HEK293 (cell line): ENCODE measurements around the gene GPRIN2.
A peak's percentile ranks its signal among the peaks of the same experiment; 100 is the strongest.

Experiments used
- HOXD13 ChIP-seq: sonication (generic); formaldehyde crosslinking; IDR thresholded peaks from 2 replicates; pipeline ENCODE4 v1.8.0; 2022; ENCODE audit warnings: missing genetic modification reagents, borderline replicate concordance
- KLF7 ChIP-seq: fragments of 450-650 bp; formaldehyde crosslinking; IDR thresholded peaks from 2 replicates; pipeline ENCODE4 v1.5.1; 2016; ENCODE audit warnings: missing biosample characterization, missing genetic modification characterization, borderline replicate concordance
- OSR2 ChIP-seq: fragments of 450-650 bp; formaldehyde crosslinking; IDR thresholded peaks from 2 replicates; pipeline ENCODE4 v1.5.1; 2016; ENCODE audit warnings: missing biosample characterization, missing genetic modification characterization
- PRDM1 ChIP-seq: fragments of 450-650 bp; formaldehyde crosslinking; IDR thresholded peaks from 2 replicates; pipeline ENCODE4; 2016; ENCODE audit warnings: missing biosample characterization, missing genetic modification characterization
- RBAK ChIP-seq: fragments of 450-650 bp; formaldehyde crosslinking; IDR thresholded peaks from 2 replicates; pipeline ENCODE4 v1.5.1; 2016; ENCODE audit warnings: missing biosample characterization, missing genetic modification characterization
- SETDB1 ChIP-seq: IDR thresholded peaks from one replicate; pipeline ENCODE4 v1.6.1; 2017; ENCODE audit warnings: mild to moderate bottlenecking, low read length, moderate library complexity, mixed read lengths; ENCODE audit not compliant: insufficient read length
- TSHZ1 ChIP-seq: fragments of 450-650 bp; formaldehyde crosslinking; IDR thresholded peaks from 2 replicates; pipeline ENCODE4 v1.5.1; 2016; ENCODE audit warnings: missing biosample characterization, missing genetic modification characterization, borderline replicate concordance
- ZBTB1 ChIP-seq: fragments of 450-650 bp; formaldehyde crosslinking; IDR thresholded peaks from 2 replicates; pipeline ENCODE4 v1.5.1; 2016; ENCODE audit warnings: missing biosample characterization, missing genetic modification characterization
- ZBTB7A ChIP-seq: fragments of 450-650 bp; formaldehyde crosslinking; IDR thresholded peaks from 2 replicates; pipeline ENCODE4 v1.5.1; 2016; ENCODE audit warnings: low read depth, missing biosample characterization, missing genetic modification characterization
- ZBTB8A ChIP-seq: fragments of 450-650 bp; formaldehyde crosslinking; IDR thresholded peaks from 2 replicates; pipeline ENCODE4 v1.5.1; 2016; ENCODE audit warnings: missing biosample characterization, missing genetic modification characterization
- ZFP3 ChIP-seq: fragments of 450-650 bp; formaldehyde crosslinking; IDR thresholded peaks from 2 replicates; pipeline ENCODE4 v1.5.1; 2016; ENCODE audit warnings: low read depth, missing biosample characterization, missing genetic modification characterization
- ZFP69B ChIP-seq: fragments of 450-650 bp; formaldehyde crosslinking; IDR thresholded peaks from 2 replicates; pipeline ENCODE4 v1.5.1; 2016; ENCODE audit warnings: missing biosample characterization, missing genetic modification characterization
- ZNF114 ChIP-seq: fragments of 450-650 bp; formaldehyde crosslinking; IDR thresholded peaks from 2 replicates; pipeline ENCODE4 v1.5.0; 2017; ENCODE audit warnings: missing biosample characterization, missing genetic modification characterization
- ZNF140 ChIP-seq: fragments of 450-650 bp; formaldehyde crosslinking; IDR thresholded peaks from 2 replicates; pipeline ENCODE4 v1.5.1; 2016; ENCODE audit warnings: missing biosample characterization, missing genetic modification characterization
- ZNF16 ChIP-seq: fragments of 450-650 bp; formaldehyde crosslinking; IDR thresholded peaks from 2 replicates; pipeline ENCODE4 v1.5.1; 2016; ENCODE audit warnings: low read depth, missing biosample characterization, missing genetic modification characterization
- ZNF169 ChIP-seq: fragments of 450-650 bp; formaldehyde crosslinking; IDR thresholded peaks from 2 replicates; pipeline ENCODE4 v1.5.1; 2016; ENCODE audit warnings: missing biosample characterization, missing genetic modification characterization
- ZNF2 ChIP-seq: fragments of 450-650 bp; formaldehyde crosslinking; IDR thresholded peaks from 2 replicates; pipeline ENCODE4 v1.5.1; 2016; ENCODE audit warnings: missing biosample characterization, missing genetic modification characterization
- ZNF302 ChIP-seq: fragments of 450-650 bp; formaldehyde crosslinking; IDR thresholded peaks from 2 replicates; pipeline ENCODE4 v1.5.1; 2016; ENCODE audit warnings: missing biosample characterization, missing genetic modification characterization, low read depth
- ZNF580 ChIP-seq: fragments of 450-650 bp; formaldehyde crosslinking; IDR thresholded peaks from 2 replicates; pipeline ENCODE4 v1.5.1; 2016; ENCODE audit warnings: missing biosample characterization, missing genetic modification characterization
- ZNF645 ChIP-seq: fragments of 450-650 bp; formaldehyde crosslinking; IDR thresholded peaks from 2 replicates; pipeline ENCODE4; 2016; ENCODE audit warnings: missing biosample characterization, missing genetic modification characterization
- ZNF664 ChIP-seq: fragments of 450-650 bp; formaldehyde crosslinking; IDR thresholded peaks from 2 replicates; pipeline ENCODE4 v1.5.1; 2016; ENCODE audit warnings: missing biosample characterization, missing genetic modification characterization
- ZNF747 ChIP-seq: fragments of 450-650 bp; formaldehyde crosslinking; IDR thresholded peaks from 2 replicates; pipeline ENCODE4 v1.5.1; 2016; ENCODE audit warnings: missing biosample characterization, missing genetic modification characterization
- ZNF843 ChIP-seq: fragments of 450-650 bp; formaldehyde crosslinking; IDR thresholded peaks from 2 replicates; pipeline ENCODE4 v1.5.1; 2016; ENCODE audit warnings: missing biosample characterization, missing genetic modification characterization
- ZSCAN16 ChIP-seq: fragments of 450-650 bp; formaldehyde crosslinking; IDR thresholded peaks from 2 replicates; pipeline ENCODE4 v1.5.1; 2016; ENCODE audit warnings: missing biosample characterization, missing genetic modification characterization
- TF ChIP-seq, protein P1 (sequence below): fragments of 450-650 bp; formaldehyde crosslinking; IDR thresholded peaks from 2 replicates; pipeline ENCODE4 v1.5.1; 2016; ENCODE audit warnings: missing biosample characterization, missing genetic modification characterization
- TF ChIP-seq, protein P2 (sequence below): fragments of 450-650 bp; formaldehyde crosslinking; IDR thresholded peaks from 2 replicates; pipeline ENCODE4 v1.5.1; 2017; ENCODE audit warnings: missing biosample characterization, missing genetic modification characterization
- TF ChIP-seq, protein P3 (sequence below): fragments of 450-650 bp; formaldehyde crosslinking; IDR thresholded peaks from 2 replicates; pipeline ENCODE4 v1.5.1; 2016; ENCODE audit warnings: missing biosample characterization, missing genetic modification characterization, low read depth

GPRIN2 gene

GRCh38 chr10:46525824-46526681 lies 30.4 kb downstream of the GPRIN2 start (continued):
- TF ChIP-seq, protein P1, sequence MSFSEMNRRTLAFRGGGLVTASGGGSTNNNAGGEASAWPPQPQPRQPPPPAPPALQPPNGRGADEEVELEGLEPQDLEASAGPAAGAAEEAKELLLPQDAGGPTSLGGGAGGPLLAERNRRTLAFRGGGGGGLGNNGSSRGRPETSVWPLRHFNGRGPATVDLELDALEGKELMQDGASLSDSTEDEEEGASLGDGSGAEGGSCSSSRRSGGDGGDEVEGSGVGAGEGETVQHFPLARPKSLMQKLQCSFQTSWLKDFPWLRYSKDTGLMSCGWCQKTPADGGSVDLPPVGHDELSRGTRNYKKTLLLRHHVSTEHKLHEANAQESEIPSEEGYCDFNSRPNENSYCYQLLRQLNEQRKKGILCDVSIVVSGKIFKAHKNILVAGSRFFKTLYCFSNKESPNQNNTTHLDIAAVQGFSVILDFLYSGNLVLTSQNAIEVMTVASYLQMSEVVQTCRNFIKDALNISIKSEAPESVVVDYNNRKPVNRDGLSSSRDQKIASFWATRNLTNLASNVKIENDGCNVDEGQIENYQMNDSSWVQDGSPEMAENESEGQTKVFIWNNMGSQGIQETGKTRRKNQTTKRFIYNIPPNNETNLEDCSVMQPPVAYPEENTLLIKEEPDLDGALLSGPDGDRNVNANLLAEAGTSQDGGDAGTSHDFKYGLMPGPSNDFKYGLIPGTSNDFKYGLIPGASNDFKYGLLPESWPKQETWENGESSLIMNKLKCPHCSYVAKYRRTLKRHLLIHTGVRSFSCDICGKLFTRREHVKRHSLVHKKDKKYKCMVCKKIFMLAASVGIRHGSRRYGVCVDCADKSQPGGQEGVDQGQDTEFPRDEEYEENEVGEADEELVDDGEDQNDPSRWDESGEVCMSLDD (tag by site-specific recombination): no peak
- TF ChIP-seq ZNF645: no peak
- TF ChIP-seq, protein P2, sequence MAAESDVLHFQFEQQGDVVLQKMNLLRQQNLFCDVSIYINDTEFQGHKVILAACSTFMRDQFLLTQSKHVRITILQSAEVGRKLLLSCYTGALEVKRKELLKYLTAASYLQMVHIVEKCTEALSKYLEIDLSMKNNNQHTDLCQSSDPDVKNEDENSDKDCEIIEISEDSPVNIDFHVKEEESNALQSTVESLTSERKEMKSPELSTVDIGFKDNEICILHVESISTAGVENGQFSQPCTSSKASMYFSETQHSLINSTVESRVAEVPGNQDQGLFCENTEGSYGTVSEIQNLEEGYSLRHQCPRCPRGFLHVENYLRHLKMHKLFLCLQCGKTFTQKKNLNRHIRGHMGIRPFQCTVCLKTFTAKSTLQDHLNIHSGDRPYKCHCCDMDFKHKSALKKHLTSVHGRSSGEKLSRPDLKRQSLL (tag by site-specific recombination): no peak; the same call in 1 of the 2 replicates
- TF ChIP-seq ZNF843 (tag by site-specific recombination): peak; percentile 57; the same call in 1 of the 2 replicates
- TF ChIP-seq ZBTB7A (tag by site-specific recombination): 0 out of 2 replicates have a peak, but pooled peaks have one; percentile 63
- peak; percentile 65; the same call in 1 of the 2 replicates for TF ChIP-seq ZNF580 (tag by site-specific recombination)
- TF ChIP-seq ZSCAN16 (tag by site-specific recombination): peak; percentile 49; the same call in 1 of the 2 replicates
- no peak; the same call in 1 of the 2 replicates for TF ChIP-seq KLF7 (tag by site-specific recombination)
- 0 out of 2 replicates have a peak, but pooled peaks have one; percentile 25 for TF ChIP-seq ZNF302 (tag by site-specific recombination)
- peak; percentile 49; the same call in 1 of the 2 replicates for TF ChIP-seq ZNF140 (tag by site-specific recombination)
- TF ChIP-seq ZFP69B: no peak; the same call in 1 of the 2 replicates
- TF ChIP-seq ZFP3 (tag by site-specific recombination): no peak; the same call in 1 of the 2 replicates
- TF ChIP-seq ZNF664: no peak
- TF ChIP-seq RBAK (tag by site-specific recombination): 0 out of 2 replicates have a peak, but pooled peaks have one; percentile 10
- TF ChIP-seq ZNF2 (tag by site-specific recombination): 0 out of 2 replicates have a peak, but pooled peaks have one; percentile 79
- peak; percentile 10; the same call in 1 of the 2 replicates for TF ChIP-seq TSHZ1 (tag by site-specific recombination)
- peak; percentile 68; the same call in 1 of the 2 replicates for TF ChIP-seq ZNF114
- TF ChIP-seq HOXD13 (CRISPR knock-in tag): 0 out of 2 replicates have a peak, but pooled peaks have one; percentile 62
- TF ChIP-seq ZBTB8A (tag by site-specific recombination): no peak
- TF ChIP-seq ZNF747 (tag by site-specific recombination): no peak; the same call in 1 of the 2 replicates
- TF ChIP-seq ZBTB1 (tag by site-specific recombination): peak; percentile 77; the same call in 1 of the 2 replicates
- TF ChIP-seq, protein P3, sequence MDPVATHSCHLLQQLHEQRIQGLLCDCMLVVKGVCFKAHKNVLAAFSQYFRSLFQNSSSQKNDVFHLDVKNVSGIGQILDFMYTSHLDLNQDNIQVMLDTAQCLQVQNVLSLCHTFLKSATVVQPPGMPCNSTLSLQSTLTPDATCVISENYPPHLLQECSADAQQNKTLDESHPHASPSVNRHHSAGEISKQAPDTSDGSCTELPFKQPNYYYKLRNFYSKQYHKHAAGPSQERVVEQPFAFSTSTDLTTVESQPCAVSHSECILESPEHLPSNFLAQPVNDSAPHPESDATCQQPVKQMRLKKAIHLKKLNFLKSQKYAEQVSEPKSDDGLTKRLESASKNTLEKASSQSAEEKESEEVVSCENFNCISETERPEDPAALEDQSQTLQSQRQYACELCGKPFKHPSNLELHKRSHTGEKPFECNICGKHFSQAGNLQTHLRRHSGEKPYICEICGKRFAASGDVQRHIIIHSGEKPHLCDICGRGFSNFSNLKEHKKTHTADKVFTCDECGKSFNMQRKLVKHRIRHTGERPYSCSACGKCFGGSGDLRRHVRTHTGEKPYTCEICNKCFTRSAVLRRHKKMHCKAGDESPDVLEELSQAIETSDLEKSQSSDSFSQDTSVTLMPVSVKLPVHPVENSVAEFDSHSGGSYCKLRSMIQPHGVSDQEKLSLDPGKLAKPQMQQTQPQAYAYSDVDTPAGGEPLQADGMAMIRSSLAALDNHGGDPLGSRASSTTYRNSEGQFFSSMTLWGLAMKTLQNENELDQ (tag by site-specific recombination): no peak; the same call in 1 of the 2 replicates
- TF ChIP-seq PRDM1: 0 out of 2 replicates have a peak, but pooled peaks have one; percentile 2
- no peak; the same call in 1 of the 2 replicates for TF ChIP-seq ZNF16 (tag by site-specific recombination)
- TF ChIP-seq SETDB1: no peak
- no peak for TF ChIP-seq ZNF169 (tag by site-specific recombination)
- TF ChIP-seq OSR2: no peak; the same call in 1 of the 2 replicates
